ENCODE data around the gene GAS2L1. TPM values are rescaled to one million over a fixed set of nuclear protein-coding genes. Genes with fewer than 3 reads are reported as not detected.

GAS2L1 gene
- total RNA-seq, 1 experiment from 2014 or later: 8.0 TPM

DNA sequence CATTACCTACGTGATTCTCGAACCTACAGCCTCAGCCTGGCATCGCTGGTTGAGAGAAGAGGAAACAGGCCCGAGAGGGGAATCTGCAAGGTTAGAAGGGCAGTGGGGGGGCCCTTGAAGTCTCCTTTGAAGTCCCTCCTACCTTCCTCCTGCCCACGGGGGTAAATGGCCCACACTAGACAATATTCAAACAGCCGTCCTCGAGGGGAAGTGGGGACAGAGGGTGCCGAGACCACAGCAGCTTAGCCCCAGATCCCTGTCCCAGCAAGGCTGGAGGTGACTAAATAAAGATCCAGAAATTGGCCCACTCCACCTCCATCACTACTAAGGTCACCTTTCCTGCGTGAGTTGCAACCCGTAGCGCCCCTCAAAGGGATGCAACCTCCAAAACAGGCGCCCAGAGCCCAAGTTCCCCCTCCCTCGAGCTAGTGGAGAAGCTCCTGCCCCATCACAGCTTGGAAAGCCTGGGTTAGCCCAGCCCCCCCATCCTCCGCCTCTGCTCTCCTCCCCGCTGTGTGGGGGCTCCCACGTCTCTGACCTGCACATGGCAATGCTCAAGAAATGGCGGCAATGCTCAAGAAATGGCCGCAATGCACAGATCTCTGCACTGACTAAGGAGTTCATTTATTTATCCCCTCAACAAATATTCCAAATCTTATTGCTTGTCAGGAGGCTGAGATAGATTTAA, 9.8 kb downstream of the GAS2L1 start:
- H4K91ac ChIP-seq (ENCODE audit: insufficient read length, low read depth, low read length): no peak overlapping the region
- Mint-ChIP-seq H3K9me3 (peaks cover 5 to 17% of the 10 kb centered on the region in 2 experiments; a peak in 4 of 5 replicates), H3K27me3 (ENCODE audit: low read depth) (peaks cover 57% of the 10 kb centered on the region), H3K36me3 (ENCODE audit: insufficient read depth in 1 of 3, low read depth in 3 of 3) (peaks cover 0 to 5% (median 2%) of the 10 kb centered on the region in 3 experiments; a peak in 3 of 7 replicates), H3K4me1 (peaks cover 12 to 16% of the 10 kb centered on the region in 2 experiments), H3K4me3 (peak overlapping the region; percentile 29 to 68), H3K27ac (no peak overlapping the region)
- no peak overlapping the region for H4K5ac ChIP-seq (ENCODE audit: insufficient read length, low read depth, low read length)
- no peak overlapping the region for H2AK5ac ChIP-seq (ENCODE audit: insufficient read length, low read length)
- no peak overlapping the region for H3K4ac ChIP-seq (ENCODE audit: low read depth, low read length)
- no peak overlapping the region for H3K27ac ChIP-seq (ENCODE audit: insufficient read length, low read depth, low read length)
- DNase-seq: no peak
- no peak overlapping the region for H3K23ac ChIP-seq (ENCODE audit: insufficient read length, low read depth, low read length)
- H3K79me2 ChIP-seq (ENCODE audit: insufficient read depth, low read length): no peaks in the 10 kb centered on the region
- H2AFZ ChIP-seq (ENCODE audit: low read length): no peak overlapping the region
- H4K20me1 ChIP-seq (ENCODE audit: control insufficient read depth, insufficient read depth, insufficient read length): no peaks in the 10 kb centered on the region
- H3K56ac ChIP-seq (ENCODE audit: insufficient read length, low read depth, low read length): no peak overlapping the region
- H4K8ac ChIP-seq (replicated peaks; ENCODE audit: insufficient read length, low read depth, low read length): no peak overlapping the region
- no peaks in the 10 kb centered on the region for H3K79me1 ChIP-seq (ENCODE audit: insufficient read depth, low read depth, low read length, poor library complexity, severe bottlenecking)
- H3K18ac ChIP-seq (ENCODE audit: insufficient read length, low read depth, low read length): no peak overlapping the region
- peaks cover 33% of the 10 kb centered on the region for H3K27me3 ChIP-seq (ENCODE audit: insufficient read depth, low read length)
- no peak overlapping the region for H3K9ac ChIP-seq (ENCODE audit: extremely low read depth, insufficient read length, low read length)
- no CpG with 5 or more reads among the region's 18 CpGs for WGBS (ENCODE audit: extremely low coverage, insufficient read length, low lambda C conversion rate)
- no peak overlapping the region for H3K14ac ChIP-seq (ENCODE audit: insufficient read depth, low read length)
- H2BK20ac ChIP-seq (ENCODE audit: low read depth, low read length, poor library complexity, severe bottlenecking): no peak overlapping the region
- peak overlapping the region; percentile 34 for H3K4me2 ChIP-seq (ENCODE audit: insufficient read depth, insufficient read length, low read length)
- no peak overlapping the region for H2BK15ac ChIP-seq (ENCODE audit: low read depth, low read length)
- TF ChIP-seq, protein P1, sequence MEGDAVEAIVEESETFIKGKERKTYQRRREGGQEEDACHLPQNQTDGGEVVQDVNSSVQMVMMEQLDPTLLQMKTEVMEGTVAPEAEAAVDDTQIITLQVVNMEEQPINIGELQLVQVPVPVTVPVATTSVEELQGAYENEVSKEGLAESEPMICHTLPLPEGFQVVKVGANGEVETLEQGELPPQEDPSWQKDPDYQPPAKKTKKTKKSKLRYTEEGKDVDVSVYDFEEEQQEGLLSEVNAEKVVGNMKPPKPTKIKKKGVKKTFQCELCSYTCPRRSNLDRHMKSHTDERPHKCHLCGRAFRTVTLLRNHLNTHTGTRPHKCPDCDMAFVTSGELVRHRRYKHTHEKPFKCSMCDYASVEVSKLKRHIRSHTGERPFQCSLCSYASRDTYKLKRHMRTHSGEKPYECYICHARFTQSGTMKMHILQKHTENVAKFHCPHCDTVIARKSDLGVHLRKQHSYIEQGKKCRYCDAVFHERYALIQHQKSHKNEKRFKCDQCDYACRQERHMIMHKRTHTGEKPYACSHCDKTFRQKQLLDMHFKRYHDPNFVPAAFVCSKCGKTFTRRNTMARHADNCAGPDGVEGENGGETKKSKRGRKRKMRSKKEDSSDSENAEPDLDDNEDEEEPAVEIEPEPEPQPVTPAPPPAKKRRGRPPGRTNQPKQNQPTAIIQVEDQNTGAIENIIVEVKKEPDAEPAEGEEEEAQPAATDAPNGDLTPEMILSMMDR (conservative IDR thresholded peaks at IDR 0.05): no peak
- H3K23me2 ChIP-seq (ENCODE audit: insufficient read length, low read depth, low read length, poor library complexity, severe bottlenecking): peaks cover 4% of the 10 kb centered on the region
- no peak overlapping the region for H2BK5ac ChIP-seq (ENCODE audit: insufficient read length, low read length)
- H2BK120ac ChIP-seq (ENCODE audit: low read depth, low read length, poor library complexity, severe bottlenecking): no peak overlapping the region
- H2BK12ac ChIP-seq (ENCODE audit: insufficient read length, low read depth, low read length): no peak overlapping the region
- no peaks in the 10 kb centered on the region for H3K9me3 ChIP-seq (ENCODE audit: control insufficient read depth, low read depth, low read length)
- no peak overlapping the region for H3T11ph ChIP-seq (ENCODE audit: low read length)
- no peaks in the 10 kb centered on the region for H3K4me1 ChIP-seq (ENCODE audit: insufficient read depth, low read length)
